ENCODE results near the gene CCND1. TPM values are rescaled to one million over a fixed set of nuclear protein-coding genes. Genes with fewer than 3 reads are reported as not detected.
A peak's percentile ranks its signal among the peaks of the same experiment; 100 is the strongest.

CCND1 gene
- total RNA-seq, 1 experiment from 2014 or later, result 346 TPM

- H2AFZ ChIP-seq, result peak overlapping the region; percentile 81
- BruUV-seq (replicated peaks), result no TSS peak
- intact Hi-C loops (cut with micrococcal nuclease; ENCODE audit: unreplicated experiment), result loop anchor here (5.0 kb wide), 1 partner anchor 94 kb away; no protein-coding TSS in a partner anchor
- no peaks in the 10 kb centered on the region for H4K20me1 ChIP-seq (ENCODE audit: insufficient read depth)
- H3K4me2 ChIP-seq, result peak overlapping the region; percentile 86
- H3K27me3 ChIP-seq (ENCODE audit: insufficient read depth, low read depth), result no peaks in the 10 kb centered on the region
- no peak for TF ChIP-seq CTCF (conservative IDR thresholded peaks at IDR 0.05)
- no peak for TF ChIP-seq EZH2 (IDR thresholded peaks at IDR 0.05; ENCODE audit: low read depth)
- no peaks in the 10 kb centered on the region for H3K36me3 ChIP-seq (ENCODE audit: low read depth)
- H3K79me2 ChIP-seq (ENCODE audit: low read depth), result peaks cover 22% of the 10 kb centered on the region
- DNase-seq, result no peak
- H3K4me3 ChIP-seq, result peak overlapping the region; percentile 99
- H3K4me1 ChIP-seq (replicated peaks; ENCODE audit: insufficient read depth), result peaks cover 22% of the 10 kb centered on the region; the same call in 1 of the 2 replicates
- no peaks in the 10 kb centered on the region for H3K9me3 ChIP-seq (ENCODE audit: insufficient read depth, low read depth)
- POLR2A ChIA-PET (ENCODE audit: unreplicated experiment), result interaction anchor here (0.7 kb wide), 1 partner anchor 371 kb away, joined by 4 read pairs; no protein-coding TSS in a partner anchor
- CTCF ChIA-PET, result interaction anchor here (0.6 to 1.0 kb wide), 3 partner anchors 119 to 171 kb away, joined by 3 to 4 read pairs (median 3); no protein-coding TSS in a partner anchor
- H3K9me2 ChIP-seq (ENCODE audit: insufficient read depth), result no peaks in the 10 kb centered on the region
- H3K27ac ChIP-seq, result peak overlapping the region; percentile 93; the same call in 1 of the 2 replicates
- peaks cover 32% of the 10 kb centered on the region for H3F3A ChIP-seq (ENCODE audit: insufficient read depth, low read depth)
Measured at GRCh38 chr11:69635804-69636511, 5.0 kb upstream of the CCND1 start.

- ChIA-PET POLR2A (ENCODE audit: unreplicated experiment) (interaction anchor here (0.6 to 0.7 kb wide), 2 partner anchors 61 to 366 kb away, joined by 3 to 28 read pairs; no protein-coding TSS in a partner anchor), CTCF (interaction anchor here (0.6 to 1.0 kb wide), 3 partner anchors 119 to 171 kb away, joined by 3 to 4 read pairs (median 3); no protein-coding TSS in a partner anchor)
- Histone ChIP-seq H3K27ac (peak overlapping the region; percentile 93), H3K79me2 (ENCODE audit: low read depth) (peaks cover 29% of the 10 kb centered on the region), H3K4me1 (replicated peaks; ENCODE audit: insufficient read depth) (peaks cover 22% of the 10 kb centered on the region; the same call in 1 of the 2 replicates), H3F3A (ENCODE audit: insufficient read depth, low read depth) (peaks cover 32% of the 10 kb centered on the region), H3K36me3 (ENCODE audit: low read depth) (no peaks in the 10 kb centered on the region), H2AFZ (peak overlapping the region; percentile 81), H3K4me2 (peak overlapping the region; percentile 86), H4K20me1 (ENCODE audit: insufficient read depth) (no peaks in the 10 kb centered on the region), H3K4me3 (peak overlapping the region; percentile 99), H3K9me2 (ENCODE audit: insufficient read depth) (no peaks in the 10 kb centered on the region), H3K9me3 (ENCODE audit: insufficient read depth, low read depth) (no peaks in the 10 kb centered on the region), H3K27me3 (ENCODE audit: insufficient read depth, low read depth) (no peaks in the 10 kb centered on the region)
- TF ChIP-seq CTCF (conservative IDR thresholded peaks at IDR 0.05), result no peak
- no peak for TF ChIP-seq EZH2 (IDR thresholded peaks at IDR 0.05; ENCODE audit: low read depth)
- BruUV-seq (replicated peaks), result no TSS peak
- DNase-seq, result peak; percentile 73 to 94
- intact Hi-C loops (cut with micrococcal nuclease; ENCODE audit: unreplicated experiment), result loop anchor here (5.0 kb wide), 1 partner anchor 94 kb away; no protein-coding TSS in a partner anchor
Measured at GRCh38 chr11:69636512-69637197, 4.3 kb upstream of the CCND1 start.

Measured in PC-9 (cell line).